AG04449 (cell line): ENCODE results near the gene PYGO2.
"Not testable (repeated sequence)": the region's sequence is repeated elsewhere in the genome, so short reads cannot be mapped to it uniquely, and the experiment has no call there.

Source experiments
- CTCF ChIA-PET: fragments of 350-600 bp; formaldehyde crosslinking; extraction: SDS; loops from one replicate; lab custom pipeline; 2021; ENCODE audit warnings: antibody characterized with exemption; lab: Yijun Ruan, JAX
- POLR2A ChIA-PET: fragments of 400-600, 350-600 bp; formaldehyde crosslinking; extraction: SDS; loops from one replicate; lab custom pipeline; 2020; ENCODE audit warnings: antibody characterized with exemption, inconsistent platforms; lab: Yijun Ruan, JAX
- DNase-seq: peaks from one replicate; pipeline ENCODE4 v3.0.0-alpha.2; 2010; ENCODE audit warnings: low read depth, low spot score
- H3K4me3 ChIP-seq: 2 replicates; pipeline ENCODE4 v1.5.1; 2011; ENCODE audit warnings: low read depth, mild to moderate bottlenecking, control low read depth, low read length
- TF ChIP-seq, protein P1 (sequence below): IDR thresholded peaks from one replicate; pipeline ENCODE4 v1.5.1; 2011; ENCODE audit warnings: mild to moderate bottlenecking, moderate library complexity, low read length, control low read depth, inconsistent platforms; ENCODE audit not compliant: insufficient read depth; ENCODE audit errors: missing control alignments

PYGO2 gene

DNA sequence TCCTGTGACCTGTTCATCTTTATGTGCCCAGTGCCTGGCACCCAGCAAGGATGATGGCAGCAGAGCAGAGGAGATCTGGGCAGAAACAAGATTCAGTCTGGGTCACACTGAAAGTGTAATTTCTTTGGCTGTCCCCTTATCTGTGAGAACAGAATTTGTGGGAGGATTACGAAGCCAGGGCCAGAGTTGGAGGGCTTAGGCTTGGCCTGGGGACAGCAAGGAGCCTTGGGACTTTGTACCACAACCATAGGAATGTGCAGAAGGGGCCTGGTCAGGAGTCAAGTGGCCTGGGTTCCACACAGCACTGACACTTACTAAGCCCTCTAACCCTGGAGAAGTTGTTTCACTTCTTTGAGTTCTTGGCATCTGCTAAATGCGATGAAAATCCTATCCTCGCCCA is 37.9 kb downstream of the PYGO2 start:
- no peak for DNase-seq
- POLR2A ChIA-PET: no interaction called here
- H3K4me3 ChIP-seq: no peak overlapping the region
- CTCF ChIA-PET: no interaction called here
- TF ChIP-seq, protein P1, sequence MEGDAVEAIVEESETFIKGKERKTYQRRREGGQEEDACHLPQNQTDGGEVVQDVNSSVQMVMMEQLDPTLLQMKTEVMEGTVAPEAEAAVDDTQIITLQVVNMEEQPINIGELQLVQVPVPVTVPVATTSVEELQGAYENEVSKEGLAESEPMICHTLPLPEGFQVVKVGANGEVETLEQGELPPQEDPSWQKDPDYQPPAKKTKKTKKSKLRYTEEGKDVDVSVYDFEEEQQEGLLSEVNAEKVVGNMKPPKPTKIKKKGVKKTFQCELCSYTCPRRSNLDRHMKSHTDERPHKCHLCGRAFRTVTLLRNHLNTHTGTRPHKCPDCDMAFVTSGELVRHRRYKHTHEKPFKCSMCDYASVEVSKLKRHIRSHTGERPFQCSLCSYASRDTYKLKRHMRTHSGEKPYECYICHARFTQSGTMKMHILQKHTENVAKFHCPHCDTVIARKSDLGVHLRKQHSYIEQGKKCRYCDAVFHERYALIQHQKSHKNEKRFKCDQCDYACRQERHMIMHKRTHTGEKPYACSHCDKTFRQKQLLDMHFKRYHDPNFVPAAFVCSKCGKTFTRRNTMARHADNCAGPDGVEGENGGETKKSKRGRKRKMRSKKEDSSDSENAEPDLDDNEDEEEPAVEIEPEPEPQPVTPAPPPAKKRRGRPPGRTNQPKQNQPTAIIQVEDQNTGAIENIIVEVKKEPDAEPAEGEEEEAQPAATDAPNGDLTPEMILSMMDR: no peak

DNA sequence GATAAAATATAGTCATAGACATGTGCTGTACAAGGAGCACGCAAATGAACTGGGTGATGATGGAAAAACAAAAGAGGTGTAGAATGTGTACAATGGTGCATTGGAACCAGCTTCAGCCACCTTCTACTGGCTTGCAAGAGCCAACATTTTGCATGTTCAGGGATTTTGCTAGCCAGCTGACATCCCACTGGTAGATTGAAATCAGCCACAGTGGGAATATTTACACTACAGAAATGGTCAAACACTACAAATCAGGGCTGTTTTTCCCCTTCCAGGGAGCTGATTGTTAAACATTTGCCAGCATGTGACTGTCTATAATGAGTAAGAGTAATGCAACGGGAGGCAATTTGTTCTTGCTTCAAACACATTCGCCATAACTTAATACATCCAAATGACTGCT is 48.3 kb downstream of the PYGO2 start:
- no peak for DNase-seq
- TF ChIP-seq, protein P1: no peak
- CTCF ChIA-PET: no interaction called here
- POLR2A ChIA-PET: no interaction called here
- no peak overlapping the region for H3K4me3 ChIP-seq

DNA sequence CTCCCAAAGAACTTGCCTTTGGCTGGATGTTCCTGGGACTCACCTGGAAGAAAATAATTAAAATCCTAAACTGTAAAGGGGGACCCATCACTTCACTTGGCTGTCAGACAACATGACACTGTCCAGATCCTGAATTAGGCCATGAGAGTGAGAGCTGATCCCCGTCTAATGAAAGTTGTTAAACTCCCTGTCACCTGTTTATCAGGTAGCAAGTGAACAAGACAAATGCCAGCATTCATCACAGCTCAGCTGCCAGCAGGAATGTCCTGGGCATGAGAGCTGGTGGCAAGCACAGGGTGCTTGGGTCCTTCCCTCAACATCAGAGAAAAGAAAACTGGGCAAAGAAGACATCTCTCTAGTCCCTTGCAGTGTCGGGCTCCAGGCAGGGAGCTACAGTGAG is 48.8 kb downstream of the PYGO2 start:
- TF ChIP-seq, protein P1: no peak
- no peak overlapping the region for H3K4me3 ChIP-seq
- CTCF ChIA-PET: no interaction called here
- POLR2A ChIA-PET: no interaction called here
- DNase-seq: no peak

DNA sequence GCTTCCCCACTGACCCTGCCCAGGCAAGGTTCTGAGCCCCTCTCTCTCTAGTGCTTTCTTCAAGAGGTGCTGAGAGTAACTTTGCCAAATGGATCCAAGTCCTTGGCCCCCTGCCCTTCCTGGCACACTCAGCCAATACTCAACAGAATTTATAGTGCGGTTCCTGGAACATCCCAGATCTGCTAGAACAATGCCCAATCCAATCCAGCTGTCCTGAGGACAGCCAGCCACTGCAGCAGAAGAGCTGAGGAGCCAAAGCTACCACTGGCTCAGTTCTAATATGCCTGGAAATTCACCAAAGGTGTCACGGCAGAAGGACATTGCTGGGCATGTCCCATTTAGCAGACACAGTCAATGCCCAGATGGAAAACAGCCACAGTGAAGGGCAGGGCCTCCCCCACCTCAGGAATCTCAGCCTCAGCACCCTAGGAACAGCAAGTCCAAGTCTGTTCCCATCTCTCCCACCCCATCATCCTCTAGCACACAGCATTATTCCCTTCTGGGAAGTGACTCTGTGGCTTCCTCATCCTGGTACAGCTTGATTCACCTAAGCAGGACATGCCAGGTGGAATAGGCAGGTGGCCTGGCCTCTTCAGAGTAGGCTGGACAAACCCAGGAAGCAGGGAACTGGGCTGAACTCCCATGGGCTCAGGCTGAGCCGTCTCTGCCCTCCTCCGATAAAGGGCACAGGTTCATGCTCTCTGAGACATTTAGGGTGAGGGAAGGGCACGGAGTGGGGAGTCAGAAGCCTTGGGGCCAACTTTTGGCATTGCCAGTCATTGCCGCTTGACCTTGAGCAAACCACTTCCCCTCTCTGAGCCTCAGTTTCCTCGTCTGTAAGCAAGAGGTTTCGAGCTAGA is 49.7 kb downstream of the PYGO2 start:
- CTCF ChIA-PET: no interaction called here
- TF ChIP-seq, protein P1: no peak
- no peak overlapping the region for H3K4me3 ChIP-seq
- POLR2A ChIA-PET: no interaction called here
- DNase-seq: no peak

DNA sequence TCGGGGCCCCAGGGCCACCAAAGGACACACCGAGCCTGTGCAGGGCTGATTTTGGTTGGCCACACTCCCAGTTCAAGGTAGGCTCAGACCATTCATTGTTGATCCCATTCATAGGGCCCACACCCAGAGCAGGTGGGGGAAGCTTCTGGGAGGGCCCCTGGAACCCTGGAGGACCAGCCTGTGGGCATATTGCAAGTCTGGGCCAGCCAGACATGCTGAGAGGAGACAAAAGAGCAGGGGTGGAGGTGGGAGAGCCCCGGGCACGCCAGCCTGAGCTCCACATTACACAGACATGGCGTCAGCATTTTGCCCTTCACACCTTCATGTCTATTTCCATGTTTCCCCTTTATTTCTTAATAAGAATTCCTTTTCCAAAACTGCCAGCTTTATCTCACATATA is 50.7 kb downstream of the PYGO2 start:
- CTCF ChIA-PET: no interaction called here
- TF ChIP-seq, protein P1: no peak
- H3K4me3 ChIP-seq: no peak overlapping the region
- DNase-seq: no peak
- POLR2A ChIA-PET: interaction anchor here (0.6 kb wide), 1 partner anchor 621 kb away, joined by 3 read pairs; no protein-coding TSS in a partner anchor

DNA sequence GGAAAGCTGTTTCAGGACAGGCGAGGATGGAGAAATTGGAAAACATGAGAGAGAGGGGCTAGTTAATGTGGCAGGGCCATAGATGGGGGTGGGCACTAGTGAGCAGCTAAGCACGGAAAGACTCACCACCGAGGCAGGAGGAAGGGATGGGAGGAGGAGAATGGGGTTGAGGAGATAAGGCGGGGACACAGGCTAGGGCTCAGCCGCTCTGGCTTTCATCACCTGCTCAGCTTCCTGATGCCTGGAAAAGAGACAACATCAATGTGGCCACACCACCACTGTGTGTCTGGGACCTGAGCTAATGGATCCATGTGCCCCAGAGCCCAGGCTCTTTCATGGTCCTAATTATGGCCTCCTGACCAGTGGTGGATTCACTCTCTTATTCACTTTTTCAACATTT is 52.6 kb downstream of the PYGO2 start:
- H3K4me3 ChIP-seq: no peak overlapping the region
- ChIA-PET POLR2A (no interaction called here), CTCF (interaction anchor here (0.6 kb wide), 1 partner anchor 30 kb away, joined by 3 read pairs; no protein-coding TSS in a partner anchor)
- no peak for DNase-seq
- TF ChIP-seq, protein P1: no peak

DNA sequence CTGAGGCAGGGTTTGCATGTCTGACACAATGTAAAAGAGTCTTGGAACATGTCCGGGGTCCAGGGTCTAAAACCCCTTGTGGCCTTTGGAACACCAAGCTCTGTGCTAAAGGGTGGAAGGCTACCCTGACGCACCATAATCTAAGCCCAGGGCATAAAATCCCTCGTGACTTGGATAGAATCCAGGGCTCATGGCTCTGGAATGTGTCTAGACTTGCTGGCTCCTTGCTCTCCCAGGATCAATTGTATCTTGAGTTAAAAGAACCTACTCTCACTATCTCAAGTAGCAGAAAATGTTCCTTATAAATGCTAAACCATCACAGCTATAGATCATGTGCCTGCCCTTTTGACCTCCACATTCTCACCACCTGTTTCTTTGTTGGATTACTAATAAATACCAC is 53.5 kb downstream of the PYGO2 start:
- POLR2A ChIA-PET, DNase-seq, H3K4me3 ChIP-seq, CTCF ChIA-PET: not testable (repeated sequence)
